ENCODE data around the gene COL8A1.
A peak's percentile ranks its signal among the peaks of the same experiment; 100 is the strongest.

The COL8A1 gene

DNA sequence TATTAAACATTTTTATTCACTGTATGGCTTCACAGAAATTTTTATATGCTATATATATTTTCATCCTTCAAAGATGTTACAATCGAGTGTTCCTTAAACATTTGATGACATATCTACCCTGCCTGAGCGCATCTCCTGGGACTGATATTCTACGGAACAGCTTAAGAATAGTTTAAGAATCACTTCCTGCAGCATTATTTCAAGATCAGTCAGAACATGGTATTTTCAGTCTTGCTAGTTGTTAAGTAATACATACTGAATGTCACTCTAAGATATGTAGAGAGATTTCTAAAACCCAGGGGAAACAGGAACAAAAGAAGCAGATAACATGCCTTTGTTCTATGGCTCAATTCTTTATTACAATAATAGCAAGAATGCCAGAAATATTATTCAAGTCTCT lies 8.7 kb downstream of the COL8A1 start:
- no peak for ATAC-seq
- TF ChIP-seq ZFP3 (CRISPR knock-in tag; IDR thresholded peaks at IDR 0.05) (no peak), GLIS3 (CRISPR knock-in tag; IDR thresholded peaks at IDR 0.05) (no peak)

DNA sequence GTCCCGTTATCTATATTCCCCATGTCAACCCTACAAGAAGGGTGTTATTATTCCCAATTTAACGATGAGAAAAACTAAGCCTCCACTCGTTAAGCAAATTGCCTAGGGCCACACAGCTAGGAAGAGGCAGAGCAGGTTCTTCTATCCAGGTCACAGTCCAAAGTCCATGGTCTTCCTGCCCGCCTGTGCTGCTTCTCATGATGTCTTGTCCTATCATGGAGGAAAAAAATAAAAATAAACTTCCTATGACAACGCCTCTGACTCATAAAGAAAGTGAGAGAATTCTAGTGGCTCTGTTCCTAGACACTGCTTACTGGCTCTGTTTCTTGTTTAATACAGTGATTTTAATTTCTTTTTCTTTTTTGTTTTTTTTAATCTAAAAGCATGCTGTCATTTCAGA lies 9.7 kb downstream of the COL8A1 start:
- peak; percentile 65 for ATAC-seq
- TF ChIP-seq, protein P1, sequence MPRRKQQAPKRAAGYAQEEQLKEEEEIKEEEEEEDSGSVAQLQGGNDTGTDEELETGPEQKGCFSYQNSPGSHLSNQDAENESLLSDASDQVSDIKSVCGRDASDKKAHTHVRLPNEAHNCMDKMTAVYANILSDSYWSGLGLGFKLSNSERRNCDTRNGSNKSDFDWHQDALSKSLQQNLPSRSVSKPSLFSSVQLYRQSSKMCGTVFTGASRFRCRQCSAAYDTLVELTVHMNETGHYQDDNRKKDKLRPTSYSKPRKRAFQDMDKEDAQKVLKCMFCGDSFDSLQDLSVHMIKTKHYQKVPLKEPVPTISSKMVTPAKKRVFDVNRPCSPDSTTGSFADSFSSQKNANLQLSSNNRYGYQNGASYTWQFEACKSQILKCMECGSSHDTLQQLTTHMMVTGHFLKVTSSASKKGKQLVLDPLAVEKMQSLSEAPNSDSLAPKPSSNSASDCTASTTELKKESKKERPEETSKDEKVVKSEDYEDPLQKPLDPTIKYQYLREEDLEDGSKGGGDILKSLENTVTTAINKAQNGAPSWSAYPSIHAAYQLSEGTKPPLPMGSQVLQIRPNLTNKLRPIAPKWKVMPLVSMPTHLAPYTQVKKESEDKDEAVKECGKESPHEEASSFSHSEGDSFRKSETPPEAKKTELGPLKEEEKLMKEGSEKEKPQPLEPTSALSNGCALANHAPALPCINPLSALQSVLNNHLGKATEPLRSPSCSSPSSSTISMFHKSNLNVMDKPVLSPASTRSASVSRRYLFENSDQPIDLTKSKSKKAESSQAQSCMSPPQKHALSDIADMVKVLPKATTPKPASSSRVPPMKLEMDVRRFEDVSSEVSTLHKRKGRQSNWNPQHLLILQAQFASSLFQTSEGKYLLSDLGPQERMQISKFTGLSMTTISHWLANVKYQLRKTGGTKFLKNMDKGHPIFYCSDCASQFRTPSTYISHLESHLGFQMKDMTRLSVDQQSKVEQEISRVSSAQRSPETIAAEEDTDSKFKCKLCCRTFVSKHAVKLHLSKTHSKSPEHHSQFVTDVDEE (CRISPR knock-in tag; IDR thresholded peaks at IDR 0.05), result no peak

GRCh38 chr3:99648516-99648915 lies 10.1 kb downstream of the COL8A1 start:
- ATAC-seq, result no peak
- no peak for TF ChIP-seq ISL1 (CRISPR knock-in tag; IDR thresholded peaks at IDR 0.05)
- TF ChIP-seq PPARA (CRISPR knock-in tag; IDR thresholded peaks at IDR 0.05; ENCODE audit: borderline replicate concordance), result no peak
- no peak for TF ChIP-seq GLIS3 (CRISPR knock-in tag; IDR thresholded peaks at IDR 0.05)
- TF ChIP-seq, protein P2, sequence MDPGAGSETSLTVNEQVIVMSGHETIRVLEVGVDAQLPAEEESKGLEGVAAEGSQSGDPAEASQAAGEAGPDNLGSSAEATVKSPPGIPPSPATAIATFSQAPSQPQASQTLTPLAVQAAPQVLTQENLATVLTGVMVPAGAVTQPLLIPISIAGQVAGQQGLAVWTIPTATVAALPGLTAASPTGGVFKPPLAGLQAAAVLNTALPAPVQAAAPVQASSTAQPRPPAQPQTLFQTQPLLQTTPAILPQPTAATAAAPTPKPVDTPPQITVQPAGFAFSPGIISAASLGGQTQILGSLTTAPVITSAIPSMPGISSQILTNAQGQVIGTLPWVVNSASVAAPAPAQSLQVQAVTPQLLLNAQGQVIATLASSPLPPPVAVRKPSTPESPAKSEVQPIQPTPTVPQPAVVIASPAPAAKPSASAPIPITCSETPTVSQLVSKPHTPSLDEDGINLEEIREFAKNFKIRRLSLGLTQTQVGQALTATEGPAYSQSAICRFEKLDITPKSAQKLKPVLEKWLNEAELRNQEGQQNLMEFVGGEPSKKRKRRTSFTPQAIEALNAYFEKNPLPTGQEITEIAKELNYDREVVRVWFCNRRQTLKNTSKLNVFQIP (CRISPR knock-in tag; IDR thresholded peaks at IDR 0.05; ENCODE audit: borderline replicate concordance, low read depth), result no peak
- TF ChIP-seq ZFP3 (CRISPR knock-in tag; IDR thresholded peaks at IDR 0.05), result no peak

DNA sequence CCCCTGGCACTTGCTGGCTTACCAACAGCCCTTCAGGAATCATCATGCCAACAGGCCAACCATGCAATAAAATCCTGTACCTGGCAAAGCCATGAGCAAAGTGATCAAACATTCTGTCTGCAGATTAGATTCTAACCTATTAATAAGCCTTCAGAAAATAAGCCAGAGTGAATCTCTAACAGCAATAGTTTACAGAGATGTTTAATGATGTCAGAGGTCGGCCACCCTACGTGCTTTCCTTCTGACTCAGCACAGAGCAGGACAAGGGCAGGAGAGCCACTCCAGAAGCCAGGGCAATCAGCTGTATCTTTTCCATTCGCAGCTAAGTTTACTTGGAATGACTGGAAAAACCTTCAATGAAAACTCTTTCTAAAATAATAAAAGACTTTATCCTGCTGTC lies 13.1 kb downstream of the COL8A1 start:
- peak; percentile 67 for ATAC-seq
- no peak for TF ChIP-seq ZC3H10 (CRISPR knock-in tag; IDR thresholded peaks at IDR 0.05)
- TF ChIP-seq ESRRG (CRISPR knock-in tag; IDR thresholded peaks at IDR 0.05), result no peak
- TF ChIP-seq PPARA (CRISPR knock-in tag; IDR thresholded peaks at IDR 0.05; ENCODE audit: borderline replicate concordance), result no peak
- no peak for TF ChIP-seq RARB (CRISPR knock-in tag; IDR thresholded peaks at IDR 0.05)
- no peak for TF ChIP-seq ZNF565 (CRISPR knock-in tag; conservative IDR thresholded peaks at IDR 0.05; ENCODE audit: low read depth)
- TF ChIP-seq TCF4 (CRISPR knock-in tag; IDR thresholded peaks at IDR 0.05; ENCODE audit: borderline replicate concordance), result no peak
- TF ChIP-seq, protein P1 (CRISPR knock-in tag; IDR thresholded peaks at IDR 0.05), result no peak
- no peak for TF ChIP-seq GLIS3 (CRISPR knock-in tag; IDR thresholded peaks at IDR 0.05)
- TF ChIP-seq, protein P3, sequence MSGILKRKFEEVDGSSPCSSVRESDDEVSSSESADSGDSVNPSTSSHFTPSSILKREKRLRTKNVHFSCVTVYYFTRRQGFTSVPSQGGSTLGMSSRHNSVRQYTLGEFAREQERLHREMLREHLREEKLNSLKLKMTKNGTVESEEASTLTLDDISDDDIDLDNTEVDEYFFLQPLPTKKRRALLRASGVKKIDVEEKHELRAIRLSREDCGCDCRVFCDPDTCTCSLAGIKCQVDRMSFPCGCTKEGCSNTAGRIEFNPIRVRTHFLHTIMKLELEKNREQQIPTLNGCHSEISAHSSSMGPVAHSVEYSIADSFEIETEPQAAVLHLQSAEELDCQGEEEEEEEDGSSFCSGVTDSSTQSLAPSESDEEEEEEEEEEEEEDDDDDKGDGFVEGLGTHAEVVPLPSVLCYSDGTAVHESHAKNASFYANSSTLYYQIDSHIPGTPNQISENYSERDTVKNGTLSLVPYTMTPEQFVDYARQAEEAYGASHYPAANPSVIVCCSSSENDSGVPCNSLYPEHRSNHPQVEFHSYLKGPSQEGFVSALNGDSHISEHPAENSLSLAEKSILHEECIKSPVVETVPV (CRISPR knock-in tag; IDR thresholded peaks at IDR 0.05), result no peak
- TF ChIP-seq ZFP30 (CRISPR knock-in tag; IDR thresholded peaks at IDR 0.05), result no peak
- no peak for TF ChIP-seq SNAI2 (CRISPR knock-in tag; IDR thresholded peaks at IDR 0.05)
- TF ChIP-seq ZFP3 (CRISPR knock-in tag; IDR thresholded peaks at IDR 0.05), result no peak
- TF ChIP-seq, protein P4, sequence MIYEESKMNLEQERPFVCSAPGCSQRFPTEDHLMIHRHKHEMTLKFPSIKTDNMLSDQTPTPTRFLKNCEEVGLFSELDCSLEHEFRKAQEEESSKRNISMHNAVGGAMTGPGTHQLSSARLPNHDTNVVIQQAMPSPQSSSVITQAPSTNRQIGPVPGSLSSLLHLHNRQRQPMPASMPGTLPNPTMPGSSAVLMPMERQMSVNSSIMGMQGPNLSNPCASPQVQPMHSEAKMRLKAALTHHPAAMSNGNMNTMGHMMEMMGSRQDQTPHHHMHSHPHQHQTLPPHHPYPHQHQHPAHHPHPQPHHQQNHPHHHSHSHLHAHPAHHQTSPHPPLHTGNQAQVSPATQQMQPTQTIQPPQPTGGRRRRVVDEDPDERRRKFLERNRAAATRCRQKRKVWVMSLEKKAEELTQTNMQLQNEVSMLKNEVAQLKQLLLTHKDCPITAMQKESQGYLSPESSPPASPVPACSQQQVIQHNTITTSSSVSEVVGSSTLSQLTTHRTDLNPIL (CRISPR knock-in tag; IDR thresholded peaks at IDR 0.05; ENCODE audit: low read depth), result no peak
- no peak for TF ChIP-seq CSDC2 (CRISPR knock-in tag; IDR thresholded peaks at IDR 0.05)
- TF ChIP-seq PATZ1 (CRISPR knock-in tag; IDR thresholded peaks at IDR 0.05; ENCODE audit: borderline replicate concordance), result no peak
- no peak for TF ChIP-seq ZNF70 (CRISPR knock-in tag; IDR thresholded peaks at IDR 0.05)
- TF ChIP-seq ARNTL (CRISPR knock-in tag; IDR thresholded peaks at IDR 0.05; ENCODE audit: borderline replicate concordance, low read depth), result no peak
- no peak for TF ChIP-seq BACH2 (CRISPR knock-in tag; IDR thresholded peaks at IDR 0.05; ENCODE audit: borderline replicate concordance)
- TF ChIP-seq ZNF8 (CRISPR knock-in tag; IDR thresholded peaks at IDR 0.05), result no peak
- TF ChIP-seq, protein P2 (CRISPR knock-in tag; IDR thresholded peaks at IDR 0.05; ENCODE audit: borderline replicate concordance, low read depth), result no peak

Measured in SK-N-SH treated with all-trans-retinoic acid at 6 μM for 48 hours (cell line).